OCI-LY1 (cell line): Measurements from ENCODE around the gene CNOT4.
"Not testable (repeated sequence)": the region's sequence is repeated elsewhere in the genome, so short reads cannot be mapped to it uniquely, and the experiment has no call there.

Experiments
- H2AFZ ChIP-seq: fragments of 200-600 bp; sonication (generic), shearing (Covaris generic); 2 replicates; pipeline ENCODE4 v1.6.0; 2014; ENCODE audit warnings: antibody characterized with exemption, mild to moderate bottlenecking, low read length
- H3F3A ChIP-seq: fragments of 200-600 bp; sonication (generic), shearing (Covaris generic); 2 replicates; pipeline ENCODE4 v1.6.0; 2014; ENCODE audit warnings: mild to moderate bottlenecking, antibody characterized with exemption, low read length, moderate library complexity; ENCODE audit not compliant: insufficient read depth
- H3K27ac ChIP-seq: fragments of 200-600 bp; sonication (generic); 2 replicates; pipeline ENCODE4 v1.5.1; 2014; ENCODE audit warnings: low read length, mixed run types, mild to moderate bottlenecking, low read depth; ENCODE audit not compliant: poor library complexity, severe bottlenecking
- H3K27me3 ChIP-seq: fragments of 200-600 bp; sonication (generic); 2 replicates; pipeline ENCODE4 v1.6.0; 2014; ENCODE audit warnings: antibody characterized with exemption, mild to moderate bottlenecking, low read length, moderate library complexity; ENCODE audit not compliant: insufficient read depth
- H3K36me3 ChIP-seq: fragments of 200-600 bp; sonication (generic); 2 replicates; pipeline ENCODE4 v1.6.1; 2014; ENCODE audit warnings: mild to moderate bottlenecking, antibody characterized with exemption, low read length, moderate library complexity, mixed read lengths; ENCODE audit not compliant: insufficient read depth
- H3K4me1 ChIP-seq: fragments of 200-600 bp; sonication (generic); 2 replicates; pipeline ENCODE4 v1.5.1; 2014; ENCODE audit warnings: mild to moderate bottlenecking, low read length, moderate library complexity; ENCODE audit not compliant: insufficient read depth, severe bottlenecking
- H3K4me2 ChIP-seq: fragments of 200-600 bp; sonication (generic), shearing (Covaris generic); 2 replicates; pipeline ENCODE4 v1.6.1; 2014; ENCODE audit warnings: low read length
- H3K4me3 ChIP-seq: fragments of 200-600 bp; sonication (generic); 2 replicates; pipeline ENCODE4 v1.5.1; 2014; ENCODE audit warnings: low read length, low read depth, mild to moderate bottlenecking, mixed read lengths; ENCODE audit not compliant: poor library complexity, severe bottlenecking
- H3K79me2 ChIP-seq: fragments of 200-600 bp; shearing (Covaris generic); 2 replicates; pipeline ENCODE4 v1.6.1; 2016; ENCODE audit warnings: mixed run types, low read length, mixed read lengths; ENCODE audit not compliant: insufficient read depth
- H3K9ac ChIP-seq: fragments of 200-600 bp; sonication (generic), shearing (Covaris generic); 2 replicates; pipeline ENCODE4 v1.6.1; 2014; ENCODE audit warnings: mild to moderate bottlenecking, low read length, mixed read lengths
- H3K9me2 ChIP-seq: fragments of 200-600 bp; sonication (generic), shearing (Covaris generic); 2 replicates; pipeline ENCODE4 v1.6.1; 2014; ENCODE audit warnings: low read depth, mild to moderate bottlenecking, low read length, mixed read lengths
- H3K9me3 ChIP-seq: fragments of 200-600 bp; shearing (Covaris generic); 2 replicates; pipeline ENCODE4 v1.6.1; 2014; ENCODE audit warnings: low read length, mixed read lengths
- H4K20me1 ChIP-seq: fragments of 200-600 bp; sonication (generic), shearing (Covaris generic); 2 replicates; pipeline ENCODE4 v1.6.0; 2016; ENCODE audit warnings: mild to moderate bottlenecking, low read length; ENCODE audit not compliant: insufficient read depth
- CTCF ChIP-seq: fragments of 200-600 bp; sonication (generic), shearing (Covaris generic); IDR thresholded peaks from 2 replicates; pipeline ENCODE4 v1.5.1; 2017; ENCODE audit warnings: mild to moderate bottlenecking, antibody characterized with exemption, low read length, moderate library complexity, mixed read lengths
- EZH2 ChIP-seq: fragments of 200-600 bp; sonication (generic), shearing (Covaris generic); IDR thresholded peaks from 2 replicates; pipeline ENCODE4 v1.8.0; 2017; ENCODE audit warnings: borderline replicate concordance, mixed run types, mild to moderate bottlenecking, antibody characterized with exemption, low read length, moderate library complexity, mixed read lengths

CNOT4 gene

GRCh38 chr7:135448753-135449152 lies 61.1 kb downstream of the CNOT4 start:
- Histone ChIP-seq H3K79me2 (peaks cover 64% of the 10 kb centered on the region), H3K4me2 (no peak overlapping the region), H3K4me3 (no peak overlapping the region), H3K36me3 (peaks cover 15% of the 10 kb centered on the region), H3K9me3 (peaks cover 5% of the 10 kb centered on the region), H3K9ac (no peak overlapping the region), H3K9me2 (no peaks in the 10 kb centered on the region), H4K20me1 (no peaks in the 10 kb centered on the region), H3K27ac (no peak overlapping the region), H3K27me3 (no peaks in the 10 kb centered on the region), H3F3A (no peaks in the 10 kb centered on the region), H2AFZ (no peak overlapping the region), H3K4me1 (no peaks in the 10 kb centered on the region)
- TF ChIP-seq EZH2 (no peak), CTCF (no peak)

- H3K9ac ChIP-seq = no peak overlapping the region
- peaks cover 56% of the 10 kb centered on the region for H3K79me2 ChIP-seq
- no peaks in the 10 kb centered on the region for H3F3A ChIP-seq
- no peaks in the 10 kb centered on the region for H3K27me3 ChIP-seq
- H3K4me3 ChIP-seq = no peak overlapping the region
- no peak overlapping the region for H3K27ac ChIP-seq
- H2AFZ ChIP-seq = no peak overlapping the region
- H3K36me3 ChIP-seq = peaks cover 19% of the 10 kb centered on the region
- no peaks in the 10 kb centered on the region for H4K20me1 ChIP-seq
- H3K4me2 ChIP-seq = no peak overlapping the region
- H3K4me1 ChIP-seq = no peaks in the 10 kb centered on the region
- H3K9me2 ChIP-seq = no peaks in the 10 kb centered on the region
- TF ChIP-seq CTCF (no peak), EZH2 (no peak)
- H3K9me3 ChIP-seq = peaks cover 7% of the 10 kb centered on the region
Observed at GRCh38 chr7:135447748-135448147, 62.2 kb downstream of the CNOT4 start.

GRCh38 chr7:135445690-135446089 lies 64.2 kb downstream of the CNOT4 start:
- peaks cover 7% of the 10 kb centered on the region for H3K9me3 ChIP-seq
- no peak overlapping the region for H3K9ac ChIP-seq
- H3K4me3 ChIP-seq = no peak overlapping the region
- peaks cover 3% of the 10 kb centered on the region; the same call in 1 of the 2 replicates for H4K20me1 ChIP-seq
- H2AFZ ChIP-seq = no peak overlapping the region
- H3K4me1 ChIP-seq = no peaks in the 10 kb centered on the region
- H3F3A ChIP-seq = no peaks in the 10 kb centered on the region; the same call in 1 of the 2 replicates
- no peaks in the 10 kb centered on the region for H3K27me3 ChIP-seq
- H3K79me2 ChIP-seq = peaks cover 56% of the 10 kb centered on the region
- no peak for TF ChIP-seq EZH2
- TF ChIP-seq CTCF = no peak
- no peak overlapping the region for H3K27ac ChIP-seq
- H3K36me3 ChIP-seq = peaks cover 19% of the 10 kb centered on the region
- H3K9me2 ChIP-seq = no peaks in the 10 kb centered on the region
- no peak overlapping the region for H3K4me2 ChIP-seq

GRCh38 chr7:135445266-135445665 lies 64.6 kb downstream of the CNOT4 start:
- not testable (repeated sequence) for H3K27ac ChIP-seq, H3K4me3 ChIP-seq, H3K4me2 ChIP-seq, H3K9ac ChIP-seq, H3F3A ChIP-seq, H3K9me2 ChIP-seq, H4K20me1 ChIP-seq, H3K27me3 ChIP-seq, H3K9me3 ChIP-seq, H2AFZ ChIP-seq, H3K4me1 ChIP-seq
- Histone ChIP-seq H3K79me2 (peaks cover 56% of the 10 kb centered on the region), H3K36me3 (peaks cover 19% of the 10 kb centered on the region)
